T-cell (primary cell): ENCODE data around the gene LNP1. TPM values are rescaled to one million over a fixed set of nuclear protein-coding genes. Genes with fewer than 3 reads are reported as not detected.

Experiments
- ATAC-seq, 4 experiments: fragments of 200-7000 bp in 3 of 4; fragments of 150-1000 bp in 1 of 4; cut with Tn5 transposase; replicated peaks in 1 of 4; 1 replicate in 3 of 4; 2 replicates in 1 of 4; pipeline ENCODE4 v1.10.0; 2021; ENCODE audit warnings: moderate library complexity in 3 of 4, mild to moderate bottlenecking in 2 of 4, moderate number of reproducible peaks in 1 of 4
- CTCF ChIA-PET, 2 donors: fragments of 300-600 bp; sonication (Branson Sonifier 250); formaldehyde crosslinking; loops; one replicate each; lab custom pipeline; 2022; ENCODE audit warnings: antibody characterized with exemption in 2 of 2; lab: Charles Lee
- POLR2A ChIA-PET, 2 donors: fragments of 300-600 bp; sonication (Branson Sonifier 250); formaldehyde crosslinking; loops; one replicate each; lab custom pipeline; 2022; ENCODE audit warnings: antibody characterized with exemption in 2 of 2; lab: Charles Lee
- DNase-seq, 35 experiments: peaks; one replicate each; pipeline versions ENCODE4 v3.0.0 to v3.0.0-alpha.2; 2013 to 2023
- H3K27ac ChIP-seq: one replicate; pipeline ENCODE4 v1.5.1; 2013; ENCODE audit warnings: low read length
- H3K27me3 ChIP-seq, 2 experiments: replicated peaks in 1 of 2; 1 replicate in 1 of 2; 2 replicates in 1 of 2; pipeline versions ENCODE4 v1.6.1 to v1.7.0; 2013; ENCODE audit warnings: low read length in 1 of 2, mixed read lengths in 1 of 2; ENCODE audit not compliant: control insufficient read depth in 2 of 2, insufficient read depth in 2 of 2; ENCODE audit errors: extremely low read depth in 1 of 2
- H3K36me3 ChIP-seq, 2 donors: 1 replicate in 1 of 2; 2 replicates in 1 of 2; pipeline versions ENCODE4 v1.6.1 to v1.7.0; 2013; ENCODE audit warnings: low read length in 1 of 2; ENCODE audit not compliant: control insufficient read depth in 2 of 2, insufficient read depth in 1 of 2; ENCODE audit errors: extremely low read depth in 1 of 2
- H3K4me1 ChIP-seq, 2 experiments: 1 replicate in 1 of 2; 2 replicates in 1 of 2; pipeline versions ENCODE4 v1.6.1 to v1.7.0; 2013; ENCODE audit warnings: low read length in 2 of 2, mixed read lengths in 1 of 2; ENCODE audit not compliant: insufficient read depth in 2 of 2, control insufficient read depth in 1 of 2; ENCODE audit errors: extremely low read depth in 1 of 2
- H3K4me3 ChIP-seq, 2 donors: 1 replicate in 1 of 2; 2 replicates in 1 of 2; pipeline versions ENCODE4 v1.5.1 to v1.7.0; 2013; ENCODE audit warnings: mild to moderate bottlenecking in 2 of 2, low read length in 1 of 2, moderate library complexity in 1 of 2; ENCODE audit not compliant: control insufficient read depth in 1 of 2; ENCODE audit errors: extremely low read depth in 1 of 2
- H3K9me3 ChIP-seq: 2 replicates; pipeline ENCODE4 v1.7.0; 2013
- H3K27ac Mint-ChIP-seq, 2 donors: one replicate each; pipeline ENCODE4 v1.8.0; 2020 to 2021; ENCODE audit warnings: mild to moderate bottlenecking in 2 of 2, mixed read lengths in 2 of 2
- H3K27me3 Mint-ChIP-seq, 2 donors: one replicate each; pipeline ENCODE4 v1.8.0; 2021 to 2022; ENCODE audit warnings: mixed read lengths in 2 of 2
- H3K36me3 Mint-ChIP-seq: one replicate; pipeline ENCODE4 v1.8.0; 2021; ENCODE audit warnings: mixed read lengths
- H3K4me1 Mint-ChIP-seq, 3 donors: one replicate each; pipeline ENCODE4 v1.8.0; 2020 to 2022; ENCODE audit warnings: mixed read lengths in 3 of 3, mild to moderate bottlenecking in 1 of 3
- H3K4me3 Mint-ChIP-seq, 3 donors: one replicate each; pipeline ENCODE4 v1.8.0; 2020 to 2022; ENCODE audit warnings: mild to moderate bottlenecking in 3 of 3, mixed read lengths in 3 of 3, moderate library complexity in 3 of 3
- H3K9me3 Mint-ChIP-seq, 3 donors: one replicate each; pipeline ENCODE4 v1.8.0; 2020 to 2022; ENCODE audit warnings: mixed read lengths in 3 of 3
- WGBS: methylation state at CpG from one replicate; pipeline ENCODE4 v1.1.5; 2013; ENCODE audit warnings: missing lambda C conversion rate; ENCODE audit not compliant: insufficient coverage; 5-methylcytosine and 5-hydroxymethylcytosine counted together
- total RNA-seq, 35 experiments: library from RNA in 6 of 35; stranded (reverse) in 6 of 35; fragments of 120-200 nt in 1 of 35; gene quantifications; one replicate each; pipeline versions ENCODE4 v1.2.1 to v1.2.4 and lab custom pipeline; 2013 to 2026

The LNP1 gene
- total RNA-seq, 5 donors from 2014 or later (not counting 1 experiment from before 2014, with no cell fraction given), result 0.88 to 1.7 (median 1.4) TPM

DNA sequence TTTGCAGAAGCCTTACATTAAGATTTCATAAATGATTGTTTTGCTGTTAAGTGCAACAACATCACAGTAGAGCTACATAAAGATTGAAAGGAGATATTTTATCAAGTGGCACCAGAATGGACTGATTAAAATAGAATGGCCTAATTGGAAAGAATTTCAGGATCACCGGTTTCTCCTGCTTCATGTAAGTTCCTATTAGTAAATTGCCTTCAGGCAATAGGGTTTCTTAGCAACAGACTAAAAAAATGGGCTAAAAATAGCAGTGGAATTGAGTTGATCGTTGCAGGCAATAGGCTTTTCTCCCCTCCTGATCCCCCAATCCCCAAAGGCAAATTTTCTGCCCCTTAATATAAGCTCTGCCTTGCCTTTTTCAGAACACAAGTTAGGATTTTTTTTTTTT, 917 bp downstream of the LNP1 start:
- Histone ChIP-seq H3K4me1 (peaks cover 19 to 28% of the 10 kb centered on the region in 2 experiments), H3K9me3 (no peaks in the 10 kb centered on the region), H3K27me3 (no peaks in the 10 kb centered on the region), H3K27ac (peak overlapping the region; percentile 87), H3K36me3 (no peaks in the 10 kb centered on the region), H3K4me3 (peak overlapping the region; percentile 77 to 99)
- POLR2A ChIA-PET, result interaction anchor here (0.6 to 2.0 kb wide), 5 partner anchors 11 to 1797 kb away, joined by 3 to 6 read pairs (median 4); partner anchors contain the start of genes NIT2 (in 1 of the 2) and TFG (in 1 of the 2)
- CTCF ChIA-PET, result interaction anchor here (0.7 to 1.4 kb wide), 5 partner anchors 10 to 368 kb away, joined by 3 to 6 read pairs (median 4); no protein-coding TSS in a partner anchor
- ATAC-seq (no peak), DNase-seq (peak in 1 of 35 experiments; percentile 8)
- H3K27me3 Mint-ChIP-seq, result no peaks in the 10 kb centered on the region
- peaks cover under 1 to 2% (median 2%) of the 10 kb centered on the region in 3 donors for H3K9me3 Mint-ChIP-seq
- peaks cover 5% of the 10 kb centered on the region for H3K36me3 Mint-ChIP-seq
- H3K4me1 Mint-ChIP-seq, result peaks cover 59 to 72% (median 61%) of the 10 kb centered on the region in 3 donors
- WGBS, result 17% methylated on average over 1 of the region's 2 CpGs
- peak overlapping the region; percentile 93 to 96 for H3K27ac Mint-ChIP-seq
- H3K4me3 Mint-ChIP-seq, result peak overlapping the region; percentile 93 to 98 (median 94)

DNA sequence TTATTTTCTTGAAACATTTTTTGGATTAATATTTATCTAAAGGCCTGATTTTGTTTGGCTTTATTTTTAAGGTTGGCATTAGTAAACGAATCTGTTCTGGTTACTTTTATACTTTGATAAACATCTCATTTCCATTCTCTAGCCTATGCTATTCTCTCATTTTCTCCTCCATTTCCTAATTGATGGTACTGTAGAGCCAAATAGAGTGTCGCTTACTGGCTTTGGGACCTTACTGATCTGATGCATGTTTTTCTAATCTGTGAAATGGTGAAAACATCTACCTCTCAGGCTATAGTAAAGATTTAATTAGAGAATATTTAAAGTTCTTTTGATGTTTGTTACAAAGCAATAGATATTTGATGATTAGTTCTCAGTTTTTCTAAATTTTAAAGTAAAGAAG, 1.6 kb downstream of the LNP1 start:
- no CpG with 5 or more reads among the region's 2 CpGs for WGBS
- peaks cover 55 to 65% (median 56%) of the 10 kb centered on the region in 3 donors for H3K4me1 Mint-ChIP-seq
- H3K36me3 ChIP-seq, result no peaks in the 10 kb centered on the region
- DNase-seq, result no peak
- no peaks in the 10 kb centered on the region for H3K9me3 ChIP-seq
- peaks cover 12% of the 10 kb centered on the region for H3K36me3 Mint-ChIP-seq
- no peaks in the 10 kb centered on the region for H3K27me3 ChIP-seq
- ATAC-seq, result no peak
- ChIA-PET CTCF (interaction anchor here in 1 of 2 donors (0.6 kb wide), 1 partner anchor 7 kb away, joined by 3 read pairs; no protein-coding TSS in a partner anchor), POLR2A (interaction anchor here in 1 of 2 donors (2.0 kb wide), 1 partner anchor 11 kb away, joined by 4 read pairs; no protein-coding TSS in a partner anchor)
- H3K27ac Mint-ChIP-seq, result peak overlapping the region; percentile 57 to 96
- H3K27ac ChIP-seq, result no peak overlapping the region
- H3K4me1 ChIP-seq, result peaks cover 19 to 28% of the 10 kb centered on the region in 2 experiments
- H3K4me3 ChIP-seq, result no peak overlapping the region
- H3K4me3 Mint-ChIP-seq, result peak overlapping the region; percentile 59 to 98 (median 93)
- H3K9me3 Mint-ChIP-seq, result peaks cover 6 to 8% (median 7%) of the 10 kb centered on the region in 3 donors
- no peaks in the 10 kb centered on the region for H3K27me3 Mint-ChIP-seq

- peaks cover 6 to 10% (median 9%) of the 10 kb centered on the region in 3 donors for H3K9me3 Mint-ChIP-seq
- no peaks in the 10 kb centered on the region for H3K27me3 ChIP-seq
- H3K27ac ChIP-seq, result no peak overlapping the region
- WGBS, result 90% methylated on average over 2 of the region's 5 CpGs
- H3K36me3 ChIP-seq, result no peaks in the 10 kb centered on the region
- no peak for ATAC-seq
- ChIA-PET CTCF (interaction anchor here in 1 of 2 donors (0.6 kb wide), 2 partner anchors 8 to 1826 kb away, joined by 3 read pairs; no protein-coding TSS in a partner anchor), POLR2A (interaction anchor here (0.6 to 0.8 kb wide), 3 partner anchors 20 to 622 kb away, joined by 3 to 6 read pairs (median 4); no protein-coding TSS in a partner anchor)
- H3K27me3 Mint-ChIP-seq, result no peaks in the 10 kb centered on the region
- peak overlapping the region in 1 of 2 donors; percentile 96 for H3K27ac Mint-ChIP-seq
- H3K4me3 ChIP-seq, result no peak overlapping the region
- H3K4me3 Mint-ChIP-seq, result peak overlapping the region in 2 of 3 donors; percentile 93 to 98
- no peak for DNase-seq
- H3K4me1 Mint-ChIP-seq, result peaks cover 49 to 62% (median 52%) of the 10 kb centered on the region in 3 donors
- H3K9me3 ChIP-seq, result no peaks in the 10 kb centered on the region
- H3K4me1 ChIP-seq, result peaks cover 19 to 28% of the 10 kb centered on the region in 2 experiments
- peaks cover 14% of the 10 kb centered on the region for H3K36me3 Mint-ChIP-seq
These were observed 2.3 kb downstream of the LNP1 start for GRCh38 chr3:100403362-100404249.

GRCh38 chr3:100404250-100404548, 2.9 kb downstream of the LNP1 start:
- no peak overlapping the region for H3K4me3 Mint-ChIP-seq
- no peaks in the 10 kb centered on the region for H3K27me3 ChIP-seq
- CTCF ChIA-PET, result interaction anchor here in 1 of 2 donors (0.6 kb wide), 1 partner anchor 1825 kb away, joined by 3 read pairs; no protein-coding TSS in a partner anchor
- peaks cover 44 to 56% (median 46%) of the 10 kb centered on the region in 3 donors for H3K4me1 Mint-ChIP-seq
- H3K4me3 ChIP-seq, result no peak overlapping the region
- POLR2A ChIA-PET, result interaction anchor here (0.6 to 0.8 kb wide), 2 partner anchors 99 to 621 kb away, joined by 3 to 4 read pairs; no protein-coding TSS in a partner anchor
- H3K27ac Mint-ChIP-seq, result no peak overlapping the region
- peaks cover 19 to 22% of the 10 kb centered on the region in 2 experiments for H3K4me1 ChIP-seq
- no peak for ATAC-seq
- H3K36me3 Mint-ChIP-seq, result peaks cover 14% of the 10 kb centered on the region
- DNase-seq, result no peak
- peaks cover 6 to 10% (median 9%) of the 10 kb centered on the region in 3 donors for H3K9me3 Mint-ChIP-seq
- no peak overlapping the region for H3K27ac ChIP-seq
- no peaks in the 10 kb centered on the region for H3K9me3 ChIP-seq
- no peaks in the 10 kb centered on the region for H3K27me3 Mint-ChIP-seq
- H3K36me3 ChIP-seq, result no peaks in the 10 kb centered on the region
- WGBS, result no CpG with 5 or more reads among the region's 1 CpG

- POLR2A ChIA-PET, result no interaction called here
- WGBS, result no CpG with 5 or more reads among the region's 2 CpGs
- ATAC-seq (no peak), DNase-seq (no peak)
- Mint-ChIP-seq H3K27ac (no peak overlapping the region), H3K9me3 (peaks cover 9 to 22% (median 9%) of the 10 kb centered on the region in 3 donors), H3K36me3 (peaks cover 32% of the 10 kb centered on the region), H3K27me3 (no peaks in the 10 kb centered on the region), H3K4me1 (peaks cover 26 to 37% (median 27%) of the 10 kb centered on the region in 3 donors), H3K4me3 (no peak overlapping the region)
- H3K27me3 ChIP-seq, result no peaks in the 10 kb centered on the region
- H3K36me3 ChIP-seq, result no peaks in the 10 kb centered on the region
- H3K9me3 ChIP-seq, result no peaks in the 10 kb centered on the region
- peaks cover 9% of the 10 kb centered on the region in 2 experiments for H3K4me1 ChIP-seq
- no peak overlapping the region for H3K27ac ChIP-seq
- no peak overlapping the region for H3K4me3 ChIP-seq
- CTCF ChIA-PET, result interaction anchor here in 1 of 2 donors (0.6 kb wide), 1 partner anchor 56 kb away, joined by 3 read pairs; no protein-coding TSS in a partner anchor
These were observed 5.8 kb downstream of the LNP1 start for GRCh38 chr3:100407164-100407563.

DNA sequence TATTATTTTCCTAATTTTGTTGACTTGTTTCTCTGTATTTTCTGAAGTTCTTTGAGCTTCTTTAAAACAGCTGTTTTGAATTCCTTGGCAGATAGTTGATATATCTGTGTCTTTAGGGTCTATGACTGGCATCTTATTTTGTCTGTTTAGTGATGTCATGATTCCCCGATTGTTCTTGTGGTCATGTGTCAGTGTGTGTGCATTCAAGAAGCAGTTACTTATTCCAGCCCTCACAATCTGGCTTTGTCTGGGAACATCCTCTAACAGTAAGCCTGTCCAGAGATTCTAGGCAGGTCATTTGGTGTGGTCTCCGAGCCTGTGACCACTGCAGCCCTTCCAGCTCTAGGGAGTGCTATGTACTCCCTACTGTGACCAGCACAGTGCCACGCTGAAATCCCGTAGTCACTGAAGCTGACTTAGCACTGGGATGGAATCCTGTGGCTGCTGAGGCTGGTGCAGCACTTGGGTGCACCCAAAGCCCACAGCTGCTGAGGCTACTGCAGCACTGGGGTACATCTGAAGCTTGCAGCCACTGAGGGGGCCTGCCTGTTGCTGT, 6.7 kb downstream of the LNP1 start:
- WGBS, result 100% methylated on average over 4 of the region's 4 CpGs
- Mint-ChIP-seq H3K27me3 (no peaks in the 10 kb centered on the region), H3K4me1 (peaks cover 17 to 28% (median 19%) of the 10 kb centered on the region in 3 donors), H3K9me3 (peaks cover 9 to 22% (median 14%) of the 10 kb centered on the region in 3 donors), H3K4me3 (no peak overlapping the region), H3K27ac (no peak overlapping the region), H3K36me3 (peaks cover 38% of the 10 kb centered on the region)
- Histone ChIP-seq H3K9me3 (no peaks in the 10 kb centered on the region), H3K4me1 (peaks cover 0 to 4% of the 10 kb centered on the region in 2 experiments), H3K36me3 (no peaks in the 10 kb centered on the region), H3K27me3 (no peaks in the 10 kb centered on the region), H3K4me3 (no peak overlapping the region), H3K27ac (no peak overlapping the region)
- ATAC-seq, result no peak
- DNase-seq, result no peak
- POLR2A ChIA-PET, result no interaction called here
- CTCF ChIA-PET, result no interaction called here
